ENCODE measurements around the gene APOBEC3F.
A peak's percentile ranks its signal among the peaks of the same experiment; 100 is the strongest.
"Not testable (repeated sequence)": the region's sequence is repeated elsewhere in the genome, so short reads cannot be mapped to it uniquely, and the experiment has no call there.

The APOBEC3F gene

DNA sequence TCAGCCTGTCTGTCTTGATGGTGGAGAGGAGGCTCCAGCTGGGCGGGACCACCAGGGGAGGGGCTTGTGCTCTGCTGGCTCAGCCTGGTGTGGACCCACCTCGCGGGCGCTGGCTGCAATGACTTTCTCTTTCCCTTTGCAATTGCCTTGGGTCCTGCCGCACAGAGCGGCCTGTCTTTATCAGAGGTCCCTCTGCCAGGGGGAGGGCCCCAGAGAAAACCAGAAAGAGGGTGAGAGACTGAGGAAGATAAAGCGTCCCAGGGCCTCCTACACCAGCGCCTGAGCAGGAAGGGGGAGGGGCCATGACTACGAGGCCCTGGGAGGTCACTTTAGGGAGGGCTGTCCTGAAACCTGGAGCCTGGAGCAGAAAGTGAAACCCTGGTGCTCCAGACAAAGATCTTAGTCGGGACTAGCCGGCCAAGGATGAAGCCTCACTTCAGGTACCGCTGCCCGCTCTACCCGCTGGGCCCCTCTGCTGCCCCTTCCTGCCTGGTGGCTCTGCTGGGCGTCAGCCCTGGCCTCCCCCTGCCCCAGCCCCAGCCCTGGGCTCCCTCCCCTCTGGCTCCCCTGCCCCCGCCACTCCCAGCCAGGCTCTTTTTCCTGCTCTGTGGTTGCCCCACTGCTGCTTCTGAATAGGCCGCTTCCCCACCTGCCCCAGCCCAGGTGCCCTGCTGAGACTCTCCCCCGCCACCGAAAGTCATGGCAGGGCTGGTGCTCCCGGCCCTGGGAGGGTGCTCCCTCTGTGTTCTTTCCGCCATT lies at the start of gene APOBEC3F:
TSS of gene APOBEC3F (plus strand) at position 327 of the 759 bp plus-strand sequence. CDS start at position 424, 97 bp downstream.
- peak; percentile 76 for DNase-seq

GRCh38 chr22:38992871-38993371 lies 47.7 kb upstream of the APOBEC3F start:
- peak; percentile 44 for DNase-seq

DNA sequence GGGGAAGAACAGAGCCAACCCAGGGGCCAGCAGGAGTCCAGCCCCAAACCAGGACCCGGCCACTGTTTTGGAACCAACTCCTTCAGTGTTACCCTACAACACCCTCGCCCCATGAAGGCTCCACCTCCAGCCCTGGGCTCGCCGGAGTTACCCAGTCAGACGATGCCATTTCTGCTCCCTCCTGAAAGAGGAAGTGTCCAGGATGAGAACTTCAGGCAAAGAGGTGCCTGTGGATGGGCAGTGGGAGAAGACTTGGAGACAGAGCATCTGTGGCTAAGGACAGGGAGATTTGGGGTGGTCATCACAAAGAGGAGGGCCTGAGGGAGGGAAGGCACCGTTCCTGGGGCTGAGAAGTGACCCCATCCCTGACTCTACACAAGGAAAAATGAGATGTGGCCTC lies 44.6 kb upstream of the APOBEC3F start:
- no peak for DNase-seq

DNA sequence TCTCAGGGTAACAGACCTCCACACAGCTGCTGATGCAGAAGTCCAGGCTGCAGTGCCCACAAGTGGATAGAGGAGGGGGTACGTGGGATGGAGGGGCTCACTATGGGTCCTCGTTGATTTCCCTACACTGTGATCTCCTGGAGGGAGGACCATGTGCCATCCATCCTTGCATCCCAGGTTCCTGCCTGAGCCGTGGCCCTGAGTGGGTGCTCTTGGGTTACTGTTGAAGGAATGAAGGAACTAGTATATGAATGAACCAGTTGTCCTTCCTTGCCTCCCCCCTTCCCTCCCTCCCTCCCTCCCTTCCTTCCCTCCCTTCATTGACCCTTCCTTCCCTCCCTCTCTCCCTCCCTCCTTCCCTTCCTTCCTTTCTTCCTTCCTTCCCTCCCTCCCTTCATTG lies 43.1 kb upstream of the APOBEC3F start:
- no peak for DNase-seq

GRCh38 chr22:39003165-39003638 lies 37.5 kb upstream of the APOBEC3F start:
- DNase-seq: peak; percentile 81

DNA sequence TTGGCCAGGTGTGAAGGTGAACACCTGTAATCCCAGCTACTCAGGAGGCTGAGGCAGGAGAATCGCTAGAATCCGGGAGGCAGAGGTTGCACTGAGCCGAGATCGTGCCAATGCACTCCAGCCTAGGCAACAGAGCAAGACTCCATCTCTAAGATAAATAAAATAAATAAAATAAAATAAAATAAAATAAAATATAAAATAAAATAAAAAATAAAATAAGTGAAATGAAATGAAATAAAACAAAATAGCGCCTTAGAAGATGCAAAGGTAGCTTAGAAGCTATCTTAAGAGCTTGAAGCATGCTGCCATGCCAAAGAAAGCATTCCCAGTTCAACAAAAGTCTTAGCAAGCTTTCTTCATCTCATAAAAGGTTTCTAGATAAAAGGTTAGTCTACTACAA lies 33.5 kb upstream of the APOBEC3F start:
- no peak for DNase-seq

- DNase-seq: not testable (repeated sequence)
These were observed 32.3 kb upstream of the APOBEC3F start for GRCh38 chr22:39008271-39008850.

DNA sequence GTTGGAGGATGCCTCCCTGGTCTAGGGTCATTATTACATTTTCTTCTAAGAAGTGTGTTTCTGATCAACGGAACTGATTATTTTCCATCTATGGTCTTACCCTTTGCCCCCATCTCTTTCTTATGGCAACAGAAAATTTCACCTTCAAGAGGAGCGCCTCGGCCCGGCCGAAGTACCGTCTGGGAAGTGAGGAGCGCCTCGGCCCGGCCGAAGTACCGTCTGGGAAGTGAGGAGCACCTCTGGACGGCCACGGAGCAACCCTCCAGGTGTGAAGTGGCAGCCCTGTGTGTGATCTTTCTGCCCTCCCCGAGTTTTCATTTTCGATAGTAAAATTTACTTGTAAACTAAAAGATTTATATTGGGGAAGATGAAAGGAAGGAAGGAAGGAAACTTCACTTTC lies 29.7 kb upstream of the APOBEC3F start:
- no peak for DNase-seq

DNA sequence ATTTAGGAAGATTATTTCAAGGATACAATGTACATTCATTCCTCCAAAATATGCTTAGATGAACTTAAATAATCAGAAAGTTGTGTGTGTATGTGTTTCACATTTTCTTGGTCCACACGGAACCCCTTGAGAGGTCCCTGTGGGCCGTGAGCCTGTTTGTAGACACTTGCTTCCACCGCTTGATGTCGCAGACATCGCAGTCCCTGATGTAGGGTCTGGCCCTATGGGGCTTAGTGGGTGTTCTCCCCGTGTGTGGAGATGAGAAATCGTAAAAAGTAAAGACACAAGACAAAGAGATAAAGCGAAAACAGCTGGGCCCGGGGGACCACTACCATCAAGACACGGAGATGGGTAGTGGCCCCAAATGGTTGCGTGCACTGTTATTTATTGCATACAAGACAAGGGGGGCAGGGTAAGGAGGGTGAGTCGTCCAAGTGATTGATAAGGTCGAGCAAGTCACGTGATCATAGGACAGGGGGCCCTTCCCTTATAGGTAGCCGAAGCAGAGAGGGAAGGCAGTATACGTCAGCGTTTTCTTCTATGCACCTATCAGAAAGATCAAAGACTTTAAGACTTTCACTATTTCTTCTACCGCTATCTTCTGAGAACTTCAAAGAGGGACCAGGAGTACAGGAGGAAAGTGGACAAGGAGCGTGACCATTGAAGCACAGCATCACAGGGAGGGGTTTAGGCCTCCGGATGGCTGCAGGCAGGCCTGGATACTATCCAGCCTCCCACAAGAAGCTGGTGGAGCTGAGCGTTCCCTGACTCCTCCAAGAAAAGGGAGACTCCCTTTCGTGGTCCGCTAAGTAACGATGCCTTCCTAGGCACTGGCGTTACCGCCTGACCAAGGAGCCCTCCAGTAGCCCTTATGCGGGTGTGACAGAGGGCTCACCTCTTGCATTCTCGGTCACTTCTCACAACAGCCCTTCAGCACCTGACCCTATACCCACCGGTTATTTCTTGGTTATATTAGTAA lies 27.8 kb upstream of the APOBEC3F start:
- no peak for DNase-seq

DNA sequence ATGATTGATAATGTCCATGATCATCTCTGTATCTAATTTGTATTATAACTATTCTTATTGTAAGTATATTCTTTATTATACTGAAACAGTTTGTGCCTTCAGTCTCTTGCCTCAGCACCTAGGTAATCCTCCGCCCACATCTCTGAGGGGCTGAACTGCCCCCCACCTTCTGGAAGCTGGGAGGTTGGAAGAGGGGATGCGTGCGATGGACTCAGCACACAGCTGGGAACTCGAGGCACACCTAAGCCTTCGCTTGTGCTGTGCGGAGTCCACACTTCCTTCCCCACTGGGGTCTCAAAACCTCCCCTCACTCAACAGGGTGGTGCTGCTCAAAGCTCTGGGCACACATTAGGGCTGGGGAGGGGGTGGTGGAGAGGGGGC lies 27.1 kb upstream of the APOBEC3F start:
- DNase-seq: not testable (repeated sequence)

DNA sequence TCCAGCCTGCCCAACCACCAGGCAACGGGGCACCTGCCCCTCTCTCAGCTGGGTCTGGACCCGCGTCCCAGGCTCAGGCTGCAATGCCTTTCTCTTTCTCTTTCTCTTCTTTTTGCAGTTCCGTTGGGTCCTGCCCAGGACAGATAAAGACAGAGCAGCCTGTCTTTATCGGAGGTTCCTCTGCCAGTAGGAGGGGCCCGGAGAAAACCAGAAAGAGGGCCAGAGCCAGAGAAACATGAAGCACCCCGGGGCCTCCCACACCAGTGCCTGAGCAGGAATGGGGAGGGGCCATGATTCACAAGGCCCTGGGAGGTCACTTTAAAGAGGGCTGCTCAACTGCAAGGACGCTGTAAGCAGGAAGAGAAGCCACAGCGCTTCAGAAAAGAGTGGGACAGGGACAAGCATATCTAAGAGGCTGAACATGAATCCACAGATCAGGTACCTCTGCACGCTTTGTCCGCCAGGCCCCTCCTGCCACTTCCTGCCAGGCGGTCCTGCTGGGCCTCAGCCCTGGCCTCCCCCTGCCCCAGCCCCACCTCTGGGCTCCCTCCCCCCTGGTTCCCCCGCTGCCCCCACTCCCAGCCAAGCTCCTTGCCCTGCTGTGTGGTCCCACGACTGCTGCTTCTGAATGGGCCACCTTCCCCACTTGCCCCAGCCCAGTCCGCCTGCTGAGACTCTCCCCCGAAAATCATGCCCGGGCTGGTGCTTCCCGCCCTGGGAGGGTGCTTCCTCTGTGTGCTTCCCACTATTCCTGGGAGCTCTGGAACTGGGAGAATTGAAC lies 26.5 kb upstream of the APOBEC3F start, which contains the start of gene APOBEC3C:
TSS of gene APOBEC3C (plus strand) at position 316 of the 781 bp plus-strand sequence. CDS start at position 422, 106 bp downstream.
- DNase-seq: peak; percentile 86

GRCh38 chr22:39014723-39015121 lies 25.9 kb upstream of the APOBEC3F start:
- DNase-seq: peak; percentile 39

- no peak for DNase-seq
These were observed 24.1 kb upstream of the APOBEC3F start for GRCh38 chr22:39016592-39016991.

- no peak for DNase-seq
These were observed 22.9 kb upstream of the APOBEC3F start for GRCh38 chr22:39017596-39018365.

- not testable (repeated sequence) for DNase-seq
These were observed 20.5 kb upstream of the APOBEC3F start for GRCh38 chr22:39020021-39020651.

DNA sequence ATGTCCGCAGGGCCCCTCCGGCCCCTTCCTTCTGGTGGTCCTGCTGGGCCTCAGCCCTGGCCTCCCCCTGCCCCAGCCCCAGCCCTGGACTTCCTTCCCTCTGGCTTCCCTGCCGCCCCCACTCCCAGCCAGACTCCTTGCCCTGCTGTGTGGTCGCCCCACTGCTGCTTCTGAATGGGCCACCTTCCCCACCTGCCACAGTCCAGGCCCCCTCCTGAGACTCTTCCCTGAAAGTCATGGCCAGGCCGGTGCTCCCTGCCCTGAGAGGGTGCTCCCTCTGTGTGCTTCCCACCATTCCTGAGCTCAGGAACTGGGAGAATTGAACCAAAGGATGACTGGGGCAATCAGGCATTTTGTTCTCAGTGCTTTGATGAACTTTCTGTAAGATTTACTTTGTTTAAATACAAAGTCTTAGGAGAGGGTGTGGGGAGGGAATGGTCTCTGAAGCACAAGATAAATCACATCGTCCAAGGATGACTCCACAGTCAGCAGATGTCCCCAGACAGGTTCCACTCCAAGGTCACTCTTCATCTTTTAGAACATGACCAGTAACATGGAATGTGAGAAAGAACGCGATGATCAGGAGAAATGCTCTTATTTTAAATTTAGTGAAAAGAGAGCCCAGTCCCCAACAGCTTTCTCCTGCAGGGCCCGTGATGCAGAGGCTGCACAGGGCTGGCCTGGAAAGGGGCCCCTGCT lies 19.0 kb upstream of the APOBEC3F start:
- DNase-seq: no peak

DNA sequence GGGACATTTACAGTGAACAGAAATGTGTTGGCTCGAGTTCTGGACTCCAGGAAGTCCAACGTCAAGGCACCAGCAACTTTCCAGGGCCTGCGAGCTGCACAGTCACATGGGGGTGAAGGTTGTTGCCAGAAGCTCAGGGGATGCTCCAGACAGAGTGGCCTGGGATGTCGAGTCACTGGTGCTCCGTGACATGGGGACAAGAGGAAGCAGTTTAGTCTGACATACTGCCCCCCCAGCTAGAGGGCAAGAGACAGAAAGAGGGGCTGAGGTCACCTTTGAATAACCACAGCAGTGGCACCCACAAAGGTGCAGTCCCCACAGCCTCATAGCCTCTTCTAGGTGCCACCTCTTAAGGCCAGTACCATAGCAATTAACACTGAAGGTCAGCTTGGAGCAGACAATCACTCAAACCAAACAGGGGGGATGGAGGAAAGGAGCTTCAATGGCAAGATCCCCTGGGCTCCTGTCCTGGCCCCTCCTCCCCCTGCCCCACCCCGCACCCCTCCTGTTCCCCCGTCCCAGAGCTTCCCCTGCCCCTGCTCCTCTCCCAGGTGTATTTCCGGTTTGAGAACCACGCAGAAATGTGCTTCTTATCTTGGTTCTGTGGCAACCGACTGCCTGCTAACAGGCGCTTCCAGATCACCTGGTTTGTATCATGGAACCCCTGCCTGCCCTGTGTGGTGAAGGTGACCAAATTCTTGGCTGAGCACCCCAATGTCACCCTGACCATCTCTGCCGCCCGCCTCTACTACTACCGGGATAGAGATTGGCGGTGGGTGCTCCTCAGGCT lies 15.9 kb upstream of the APOBEC3F start:
- no peak for DNase-seq

GRCh38 chr22:39026509-39027150 lies 14.0 kb upstream of the APOBEC3F start:
- no peak for DNase-seq

- no peak for DNase-seq
These were observed 12.9 kb upstream of the APOBEC3F start for GRCh38 chr22:39027717-39028116.
